RWPE1 (cell line): Measurements from ENCODE around the gene SRP72.

Source experiments
- CTCF ChIA-PET: fragments of 350-600 bp; sonication (Branson Sonifier 250); formaldehyde crosslinking; extraction: SDS; loops from one replicate; lab custom pipeline; 2021; lab: Yijun Ruan, JAX
- POLR2A ChIA-PET: fragments of 400-600 bp; formaldehyde crosslinking; extraction: SDS; loops from one replicate; lab custom pipeline; 2020; ENCODE audit warnings: antibody characterized with exemption; ENCODE audit not compliant: low non-redundant PET; lab: Yijun Ruan, JAX
- DNase-seq: peaks from one replicate; pipeline ENCODE4 v3.0.0; 2012; ENCODE audit warnings: low spot score
- H3K27ac ChIP-seq: fragments of 450-650 bp; 2 replicates; pipeline ENCODE4 v1.5.1; 2017
- TF ChIP-seq, protein P1 (sequence below): fragments of 450-650 bp; conservative IDR thresholded peaks from 2 replicates; pipeline ENCODE4 v1.5.1; 2017; ENCODE audit warnings: low read depth, mild to moderate bottlenecking

Gene SRP72

DNA sequence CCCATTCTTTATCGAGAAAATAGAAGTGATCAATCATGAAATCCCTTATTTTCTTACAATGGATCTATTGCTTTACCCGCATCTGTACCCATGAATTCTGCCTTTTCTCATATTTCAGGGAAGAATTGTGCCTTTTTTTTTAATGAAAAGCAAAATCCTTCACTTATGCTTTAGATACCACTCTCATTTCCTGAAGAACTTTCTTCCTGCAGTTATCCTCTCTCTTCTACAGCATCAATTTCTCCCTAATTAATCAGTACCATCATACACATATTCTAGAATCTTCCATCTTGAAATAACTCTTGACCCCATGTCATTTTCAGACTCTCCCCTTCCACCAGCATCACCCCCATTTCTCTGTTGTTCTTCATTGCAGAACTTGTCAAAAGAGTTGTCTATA is 64.8 kb downstream of the SRP72 start:
- POLR2A ChIA-PET, result no interaction called here
- DNase-seq, result no peak
- TF ChIP-seq, protein P1, sequence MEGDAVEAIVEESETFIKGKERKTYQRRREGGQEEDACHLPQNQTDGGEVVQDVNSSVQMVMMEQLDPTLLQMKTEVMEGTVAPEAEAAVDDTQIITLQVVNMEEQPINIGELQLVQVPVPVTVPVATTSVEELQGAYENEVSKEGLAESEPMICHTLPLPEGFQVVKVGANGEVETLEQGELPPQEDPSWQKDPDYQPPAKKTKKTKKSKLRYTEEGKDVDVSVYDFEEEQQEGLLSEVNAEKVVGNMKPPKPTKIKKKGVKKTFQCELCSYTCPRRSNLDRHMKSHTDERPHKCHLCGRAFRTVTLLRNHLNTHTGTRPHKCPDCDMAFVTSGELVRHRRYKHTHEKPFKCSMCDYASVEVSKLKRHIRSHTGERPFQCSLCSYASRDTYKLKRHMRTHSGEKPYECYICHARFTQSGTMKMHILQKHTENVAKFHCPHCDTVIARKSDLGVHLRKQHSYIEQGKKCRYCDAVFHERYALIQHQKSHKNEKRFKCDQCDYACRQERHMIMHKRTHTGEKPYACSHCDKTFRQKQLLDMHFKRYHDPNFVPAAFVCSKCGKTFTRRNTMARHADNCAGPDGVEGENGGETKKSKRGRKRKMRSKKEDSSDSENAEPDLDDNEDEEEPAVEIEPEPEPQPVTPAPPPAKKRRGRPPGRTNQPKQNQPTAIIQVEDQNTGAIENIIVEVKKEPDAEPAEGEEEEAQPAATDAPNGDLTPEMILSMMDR, result no peak
- no peak overlapping the region for H3K27ac ChIP-seq
- CTCF ChIA-PET, result no interaction called here

DNA sequence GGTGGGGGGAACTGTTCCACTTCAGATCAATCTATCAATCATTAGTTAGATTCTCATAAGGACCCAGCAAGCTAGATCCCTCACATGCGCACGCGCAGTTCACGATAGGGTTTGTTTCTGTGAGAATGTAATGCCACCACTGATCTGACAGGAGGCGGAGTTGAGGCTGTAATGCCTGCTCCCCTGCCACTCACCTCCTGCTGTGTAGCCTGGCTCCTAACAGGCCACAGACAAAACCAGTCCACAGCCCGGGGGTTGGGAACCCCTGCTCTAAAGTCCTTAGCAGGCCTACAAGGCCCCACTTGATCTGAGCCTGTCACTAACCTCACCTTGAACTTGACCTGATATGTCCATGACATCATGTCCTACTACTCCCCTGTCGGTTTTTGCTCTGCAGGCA is 68.5 kb downstream of the SRP72 start:
- no peak for DNase-seq
- CTCF ChIA-PET, result interaction anchor here (0.6 to 0.7 kb wide), 2 partner anchors 317 to 1992 kb away, joined by 3 to 7 read pairs; no protein-coding TSS in a partner anchor
- no peak overlapping the region for H3K27ac ChIP-seq
- POLR2A ChIA-PET, result no interaction called here
- TF ChIP-seq, protein P1, result no peak

- ChIA-PET CTCF (no interaction called here), POLR2A (interaction anchor here (0.6 kb wide), 1 partner anchor 14 kb away, joined by 3 read pairs; no protein-coding TSS in a partner anchor)
- no peak for DNase-seq
- TF ChIP-seq, protein P1, result no peak
- H3K27ac ChIP-seq, result no peak overlapping the region
Measured at GRCh38 chr4:56537147-56537546, 69.7 kb downstream of the SRP72 start.

DNA sequence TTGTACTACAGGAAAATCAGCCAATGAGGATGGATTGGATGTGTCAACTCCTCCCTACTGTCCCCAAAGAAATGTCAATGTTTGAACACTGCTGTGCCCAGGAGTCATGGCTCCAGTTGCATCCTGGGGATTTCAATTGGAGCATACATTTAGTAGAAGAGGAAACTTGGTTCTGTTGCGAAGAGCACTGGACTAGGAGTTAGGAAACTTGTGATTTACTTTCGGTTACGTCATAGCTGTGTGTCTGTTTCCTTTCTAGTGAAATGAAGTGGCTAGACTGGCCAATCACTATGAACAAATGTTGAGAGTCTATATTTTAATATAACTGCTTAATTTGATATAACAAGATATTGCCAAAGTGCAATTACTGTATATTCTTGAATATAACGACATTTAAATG is 73.4 kb downstream of the SRP72 start:
- TF ChIP-seq, protein P1, result no peak
- ChIA-PET CTCF (interaction anchor here (0.6 kb wide), 1 partner anchor 14 kb away, joined by 3 read pairs; no protein-coding TSS in a partner anchor), POLR2A (no interaction called here)
- H3K27ac ChIP-seq, result no peak overlapping the region
- DNase-seq, result no peak

DNA sequence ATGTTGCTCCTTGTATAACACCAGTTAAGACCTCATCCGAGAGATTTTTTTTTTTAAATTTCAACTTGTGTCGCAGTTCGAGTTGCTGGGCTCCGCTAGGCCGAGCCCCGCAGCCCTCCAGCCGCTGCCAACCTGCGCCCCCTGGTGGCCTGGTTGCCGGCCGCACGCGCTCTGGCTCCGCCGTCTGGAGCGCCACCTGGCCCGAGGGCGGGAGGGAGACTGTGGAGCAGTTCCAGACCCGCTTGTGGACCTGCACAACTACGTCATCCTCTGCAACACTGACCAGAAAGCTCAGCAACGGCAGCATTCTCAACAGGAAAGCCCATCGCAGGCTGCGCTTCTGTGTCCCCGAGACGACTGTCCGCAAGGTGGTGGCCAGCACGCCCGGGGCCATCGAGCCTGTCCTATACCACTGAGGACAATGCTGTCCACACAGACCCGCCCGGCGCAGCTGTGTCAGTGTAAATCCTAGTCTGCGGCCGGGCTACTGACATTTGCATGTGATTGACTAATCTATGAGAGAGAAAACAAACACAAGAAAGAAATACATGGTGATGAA is 77.2 kb downstream of the SRP72 start:
- TF ChIP-seq, protein P1, result peak; percentile 99
- peak; percentile 78 for DNase-seq
- peak overlapping the region; percentile 52 for H3K27ac ChIP-seq
- POLR2A ChIA-PET, result no interaction called here
- CTCF ChIA-PET, result interaction anchor here (0.5 to 2.1 kb wide), 13 partner anchors 9 to 469 kb away, joined by 3 to 7 read pairs (median 4); a partner anchor contains a TSS

DNA sequence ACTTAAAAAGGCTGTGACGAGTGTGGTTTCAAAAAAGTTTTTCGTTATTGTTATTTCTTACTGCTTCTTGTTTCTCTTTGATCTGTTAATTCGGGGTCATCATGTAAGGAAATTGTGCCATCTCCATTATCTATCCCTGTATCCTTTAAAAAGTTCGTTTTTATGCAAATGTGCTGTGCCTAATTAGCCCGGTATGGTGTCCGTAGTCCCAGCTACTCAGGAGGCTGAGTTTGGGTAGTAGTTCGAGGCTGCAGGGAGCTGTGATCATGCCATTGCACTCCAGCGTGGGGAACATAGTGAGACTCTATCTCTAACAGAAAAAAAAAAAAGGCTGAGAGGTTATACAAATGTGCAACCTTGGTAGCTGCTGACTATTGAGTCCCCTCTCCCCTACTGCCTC is 83.2 kb downstream of the SRP72 start:
- POLR2A ChIA-PET, result interaction anchor here (0.5 kb wide), 1 partner anchor 13 kb away, joined by 3 read pairs; no protein-coding TSS in a partner anchor
- TF ChIP-seq, protein P1, result no peak
- DNase-seq, result no peak
- no peak overlapping the region for H3K27ac ChIP-seq
- CTCF ChIA-PET, result interaction anchor here (0.6 kb wide), 1 partner anchor 445 kb away, joined by 3 read pairs; no protein-coding TSS in a partner anchor
